ENCODE results near the gene ASXL2.

DNA sequence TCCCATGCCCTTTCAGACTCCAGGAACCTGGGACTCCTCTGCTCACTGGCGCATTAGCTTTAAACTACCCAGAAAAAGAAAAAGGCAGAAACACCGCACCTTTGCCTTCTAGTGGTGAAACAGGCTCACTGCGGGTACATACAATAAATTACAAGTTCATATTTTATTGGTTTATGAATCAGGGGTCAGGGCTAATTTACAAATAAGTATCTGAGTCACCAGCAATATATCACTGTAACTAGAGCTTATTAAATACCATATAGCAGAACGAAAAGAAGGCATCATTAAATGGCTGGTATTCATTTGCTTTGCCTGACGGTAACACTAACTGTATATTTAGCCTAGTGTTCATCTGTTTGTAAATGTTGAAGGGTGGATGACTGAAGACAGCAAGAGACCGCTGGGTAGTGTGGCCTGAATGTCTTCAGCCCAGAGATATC lies 178.0 kb downstream of the ASXL2 start:
- TF ChIP-seq, protein P1, sequence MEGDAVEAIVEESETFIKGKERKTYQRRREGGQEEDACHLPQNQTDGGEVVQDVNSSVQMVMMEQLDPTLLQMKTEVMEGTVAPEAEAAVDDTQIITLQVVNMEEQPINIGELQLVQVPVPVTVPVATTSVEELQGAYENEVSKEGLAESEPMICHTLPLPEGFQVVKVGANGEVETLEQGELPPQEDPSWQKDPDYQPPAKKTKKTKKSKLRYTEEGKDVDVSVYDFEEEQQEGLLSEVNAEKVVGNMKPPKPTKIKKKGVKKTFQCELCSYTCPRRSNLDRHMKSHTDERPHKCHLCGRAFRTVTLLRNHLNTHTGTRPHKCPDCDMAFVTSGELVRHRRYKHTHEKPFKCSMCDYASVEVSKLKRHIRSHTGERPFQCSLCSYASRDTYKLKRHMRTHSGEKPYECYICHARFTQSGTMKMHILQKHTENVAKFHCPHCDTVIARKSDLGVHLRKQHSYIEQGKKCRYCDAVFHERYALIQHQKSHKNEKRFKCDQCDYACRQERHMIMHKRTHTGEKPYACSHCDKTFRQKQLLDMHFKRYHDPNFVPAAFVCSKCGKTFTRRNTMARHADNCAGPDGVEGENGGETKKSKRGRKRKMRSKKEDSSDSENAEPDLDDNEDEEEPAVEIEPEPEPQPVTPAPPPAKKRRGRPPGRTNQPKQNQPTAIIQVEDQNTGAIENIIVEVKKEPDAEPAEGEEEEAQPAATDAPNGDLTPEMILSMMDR (conservative IDR thresholded peaks at IDR 0.05; ENCODE audit: low read length), result peak; percentile 85
- no peak for TF ChIP-seq EZH2phosphoT487 (IDR thresholded peaks at IDR 0.05; ENCODE audit: borderline replicate concordance)
